Measurements from ENCODE around the gene ACTRT2. TPM values are rescaled to one million over a fixed set of nuclear protein-coding genes. Genes with fewer than 3 reads are reported as not detected.

ACTRT2 gene
- total RNA-seq, 1 donor from 2014 or later: not detected

- H3K27me3 Mint-ChIP-seq: peaks cover 13% of the 10 kb centered on the region
Measured at GRCh38 chr1:3016641-3017439, 4.4 kb upstream of the ACTRT2 start.

DNA sequence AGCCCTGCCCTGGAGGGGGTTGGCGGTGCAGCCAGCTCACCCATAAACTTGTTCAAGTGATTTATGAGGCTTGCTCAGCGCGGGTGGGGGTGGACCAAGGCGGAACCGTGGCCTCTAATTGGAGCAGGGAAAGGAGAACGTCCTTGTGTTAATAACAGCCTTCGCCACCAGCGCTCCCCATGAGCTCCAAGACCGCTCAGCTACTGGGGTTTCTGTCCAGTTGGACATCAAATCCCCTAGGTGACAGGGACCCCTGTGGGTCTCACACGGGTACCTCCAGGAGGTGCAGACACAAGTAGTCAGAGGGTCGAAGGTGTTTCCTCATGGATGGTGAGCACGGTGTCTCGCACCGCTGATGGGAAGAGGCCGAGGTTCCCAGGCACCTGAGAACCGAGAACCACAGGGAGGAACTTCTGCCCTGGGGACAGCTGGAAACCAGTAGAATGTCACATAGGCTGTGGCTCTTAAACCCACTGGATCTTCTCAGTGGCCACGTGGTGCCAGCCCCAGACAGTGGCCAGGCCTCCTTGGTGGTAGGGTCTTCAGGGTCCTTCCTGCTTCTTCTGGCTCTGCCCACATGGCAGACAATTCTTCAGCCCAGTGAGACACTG is 3.7 kb upstream of the ACTRT2 start:
- no peak for TF ChIP-seq CTCF (conservative IDR thresholded peaks at IDR 0.05)
- Mint-ChIP-seq H3K9me3 (no peaks in the 10 kb centered on the region), H3K27me3 (peaks cover 13% of the 10 kb centered on the region), H3K4me3 (no peak overlapping the region), H3K36me3 (no peaks in the 10 kb centered on the region), H3K4me1 (ENCODE audit: unreplicated experiment) (no peaks in the 10 kb centered on the region), H3K27ac (no peak overlapping the region)
- DNase-seq (ENCODE audit: extremely low spot score, unreplicated experiment): peak; percentile 64

More at GRCh38 chr1:3016641-3017439, 4.4 kb upstream of the ACTRT2 start:
- no peak for DNase-seq (ENCODE audit: extremely low spot score, unreplicated experiment)
- no peak for TF ChIP-seq CTCF (conservative IDR thresholded peaks at IDR 0.05)
- Mint-ChIP-seq H3K4me1 (ENCODE audit: unreplicated experiment) (peaks cover 4% of the 10 kb centered on the region), H3K36me3 (no peaks in the 10 kb centered on the region), H3K9me3 (no peaks in the 10 kb centered on the region), H3K4me3 (no peak overlapping the region), H3K27ac (no peak overlapping the region)

GRCh38 chr1:3018051-3018471 is 3.2 kb upstream of the ACTRT2 start:
- H3K4me3 Mint-ChIP-seq: no peak overlapping the region
- no peaks in the 10 kb centered on the region for H3K36me3 Mint-ChIP-seq
- H3K9me3 Mint-ChIP-seq: no peaks in the 10 kb centered on the region
- H3K27me3 Mint-ChIP-seq: peaks cover 13% of the 10 kb centered on the region
- H3K4me1 Mint-ChIP-seq (ENCODE audit: unreplicated experiment): no peaks in the 10 kb centered on the region
- no peak overlapping the region for H3K27ac Mint-ChIP-seq
- peak; percentile 63 for DNase-seq (ENCODE audit: extremely low spot score, unreplicated experiment)
- no peak for TF ChIP-seq CTCF (conservative IDR thresholded peaks at IDR 0.05)

DNA sequence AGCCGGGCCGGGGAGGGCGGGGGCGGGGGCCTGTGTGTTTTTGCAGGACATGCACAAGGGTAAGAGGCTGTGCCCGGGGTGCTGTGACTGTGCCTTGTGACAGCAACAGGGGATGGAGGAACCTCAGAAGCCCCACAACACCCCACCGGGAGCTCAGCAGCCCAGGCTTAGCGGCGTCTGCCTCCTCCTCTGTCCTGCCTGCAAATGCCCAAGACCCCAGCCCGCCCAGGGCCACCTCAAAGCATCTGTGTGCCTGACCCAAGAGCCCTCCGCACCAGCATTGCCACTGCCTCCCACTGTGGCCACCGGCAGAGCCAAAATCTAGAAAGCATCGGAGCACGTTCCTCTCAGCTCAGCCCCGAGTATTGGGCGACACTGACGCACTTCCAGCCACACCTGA is 2.7 kb upstream of the ACTRT2 start:
- H3K36me3 Mint-ChIP-seq: no peaks in the 10 kb centered on the region
- no peak for TF ChIP-seq CTCF (conservative IDR thresholded peaks at IDR 0.05)
- no peaks in the 10 kb centered on the region for H3K4me1 Mint-ChIP-seq (ENCODE audit: unreplicated experiment)
- peaks cover 9% of the 10 kb centered on the region for H3K27me3 Mint-ChIP-seq
- H3K4me3 Mint-ChIP-seq: no peak overlapping the region
- no peak for DNase-seq (ENCODE audit: extremely low spot score, unreplicated experiment)
- H3K27ac Mint-ChIP-seq: no peak overlapping the region
- no peaks in the 10 kb centered on the region for H3K9me3 Mint-ChIP-seq

DNA sequence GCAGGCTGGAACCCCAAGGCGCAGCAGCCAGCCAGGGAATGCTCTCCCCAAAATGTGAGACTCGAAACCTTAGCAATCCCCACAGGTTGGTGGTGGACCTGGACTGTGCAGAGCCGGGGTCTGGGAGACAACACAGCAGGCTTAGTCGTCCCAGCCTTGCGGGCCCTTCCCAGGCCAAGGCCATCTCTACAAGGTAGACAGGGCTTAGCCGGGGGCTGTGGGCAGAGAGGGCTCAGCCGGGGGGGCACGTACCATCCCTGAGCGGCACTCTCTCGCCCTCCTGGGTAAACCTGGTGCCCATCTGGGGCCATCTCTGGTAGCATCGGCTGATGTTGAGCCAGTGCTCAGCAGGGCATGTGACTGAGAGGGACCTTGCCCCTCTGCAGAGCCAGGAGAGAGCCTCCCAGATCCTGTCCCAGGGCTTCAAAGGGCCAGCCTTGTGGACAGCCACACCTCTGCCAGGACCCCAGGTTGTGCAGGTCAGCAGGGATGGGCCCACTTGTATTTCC is 2.2 kb upstream of the ACTRT2 start:
- no peak overlapping the region for H3K27ac Mint-ChIP-seq
- peaks cover 5% of the 10 kb centered on the region for H3K27me3 Mint-ChIP-seq

More for the DNA sequence above, 2.2 kb upstream of the ACTRT2 start:
- no peaks in the 10 kb centered on the region for H3K9me3 Mint-ChIP-seq
- no peaks in the 10 kb centered on the region for H3K4me1 Mint-ChIP-seq (ENCODE audit: unreplicated experiment)
- H3K36me3 Mint-ChIP-seq: no peaks in the 10 kb centered on the region
- H3K4me3 Mint-ChIP-seq: no peak overlapping the region
- TF ChIP-seq CTCF (conservative IDR thresholded peaks at IDR 0.05): no peak
- peak; percentile 65 for DNase-seq (ENCODE audit: extremely low spot score, unreplicated experiment)

Measured in type B pancreatic cell (in vitro differentiated cells).